Naive thymus-derived CD4-positive, alpha-beta T cell (primary cell): ENCODE data around the gene PPTC7. TPM values are rescaled to one million over a fixed set of nuclear protein-coding genes. Genes with fewer than 3 reads are reported as not detected.
A peak's percentile ranks its signal among the peaks of the same experiment; 100 is the strongest.

Experiments used
- ATAC-seq: fragments of 150-1000 bp; cut with Tn5 transposase; 2 replicates; pipeline ENCODE4 v1.10.0; 2021; ENCODE audit warnings: mild to moderate bottlenecking, moderate library complexity
- CTCF ChIA-PET: fragments of 350-600 bp; sonication (Branson Sonifier 250); formaldehyde crosslinking; loops from one replicate; lab custom pipeline; 2021; ENCODE audit warnings: antibody characterized with exemption; lab: Charles Lee
- POLR2A ChIA-PET: fragments of 350-600 bp; sonication (Branson Sonifier 250); formaldehyde crosslinking; loops from one replicate; lab custom pipeline; 2021; ENCODE audit warnings: antibody characterized with exemption, inconsistent platforms; lab: Charles Lee
- DNase-seq, 9 donors: peaks; one replicate each; pipeline versions ENCODE4 v3.0.0 to v3.0.0-alpha.2; 2020 to 2022; ENCODE audit warnings: mixed read lengths in 1 of 9
- H3K27ac ChIP-seq: one replicate; pipeline ENCODE4 v1.7.0; 2013; ENCODE audit warnings: mild to moderate bottlenecking, low read depth, low read length, moderate library complexity
- H3K27me3 ChIP-seq, 2 donors: one replicate each; pipeline ENCODE4 v1.7.0; 2013; ENCODE audit warnings: low read length in 2 of 2, mild to moderate bottlenecking in 2 of 2, moderate library complexity in 2 of 2; ENCODE audit not compliant: control insufficient read depth in 2 of 2, insufficient read depth in 2 of 2
- H3K36me3 ChIP-seq, 3 experiments: 1 replicate in 2 of 3; 2 replicates in 1 of 3; pipeline ENCODE4 v1.7.0; 2013; ENCODE audit warnings: low read length in 3 of 3, mild to moderate bottlenecking in 3 of 3, moderate library complexity in 1 of 3; ENCODE audit not compliant: insufficient read depth in 3 of 3, control insufficient read depth in 2 of 3
- H3K4me1 ChIP-seq, 2 donors: one replicate each; pipeline ENCODE4 v1.7.0; 2013; ENCODE audit warnings: low read length in 2 of 2, mild to moderate bottlenecking in 2 of 2, moderate library complexity in 1 of 2; ENCODE audit not compliant: control insufficient read depth in 2 of 2, insufficient read depth in 2 of 2
- H3K4me3 ChIP-seq: 2 replicates; pipeline ENCODE4 v1.7.0; 2013; ENCODE audit warnings: mild to moderate bottlenecking, low read length
- H3K9me3 ChIP-seq, 3 experiments: 1 replicate in 2 of 3; 2 replicates in 1 of 3; pipeline ENCODE4 v1.7.0; 2013; ENCODE audit warnings: low read length in 3 of 3; ENCODE audit not compliant: control insufficient read depth in 2 of 3
- H3K27ac Mint-ChIP-seq, 9 donors: one replicate each; pipeline ENCODE4 v1.8.0; 2020 to 2022; ENCODE audit warnings: mixed read lengths in 9 of 9, mild to moderate bottlenecking in 8 of 9, moderate library complexity in 5 of 9, inconsistent platforms in 2 of 9
- H3K27me3 Mint-ChIP-seq, 5 donors: one replicate each; pipeline ENCODE4 v1.8.0; 2021 to 2022; ENCODE audit warnings: mixed read lengths in 5 of 5, mild to moderate bottlenecking in 1 of 5
- H3K36me3 Mint-ChIP-seq, 5 donors: one replicate each; pipeline ENCODE4 v1.8.0; 2020 to 2022; ENCODE audit warnings: mixed read lengths in 5 of 5, mild to moderate bottlenecking in 3 of 5, inconsistent platforms in 1 of 5
- H3K4me1 Mint-ChIP-seq, 7 donors: one replicate each; pipeline ENCODE4 v1.8.0; 2020 to 2022; ENCODE audit warnings: mixed read lengths in 7 of 7, mild to moderate bottlenecking in 3 of 7, inconsistent platforms in 1 of 7
- H3K4me3 Mint-ChIP-seq, 10 donors: one replicate each; pipeline ENCODE4 v1.8.0; 2020 to 2022; ENCODE audit warnings: mild to moderate bottlenecking in 10 of 10, mixed read lengths in 10 of 10, moderate library complexity in 6 of 10, inconsistent platforms in 2 of 10
- H3K9me3 Mint-ChIP-seq, 11 donors: one replicate each; pipeline ENCODE4 v1.8.0; 2020 to 2022; ENCODE audit warnings: mixed read lengths in 11 of 11, mild to moderate bottlenecking in 4 of 11, inconsistent platforms in 1 of 11, moderate library complexity in 1 of 11
- intact Hi-C, 2 donors: fragments of 100-400 bp; cut with micrococcal nuclease; formaldehyde crosslinking; loops; one replicate each; pipeline ENCODE4 v1.15.1; 2023
- polyA plus RNA-seq, 2 donors: library from polyadenylated mRNA; unstranded; fragments of 300-500 nt; fragmentation: Illumina TruSeq; gene quantifications; one replicate each; pipeline ENCODE4 v1.2.3, GENCODE V29; 2021
- total RNA-seq, 6 experiments: library from RNA in 5 of 6; stranded (reverse) in 5 of 6; gene quantifications; 1 replicate in 5 of 6; 2 replicates in 1 of 6; pipeline ENCODE4 v1.2.3 and lab custom pipeline; 2021 to 2026

PPTC7 gene
- total and polyA plus RNA-seq, 7 experiments from 2014 or later = 9.7 to 43.8 (median 37.8) TPM

DNA sequence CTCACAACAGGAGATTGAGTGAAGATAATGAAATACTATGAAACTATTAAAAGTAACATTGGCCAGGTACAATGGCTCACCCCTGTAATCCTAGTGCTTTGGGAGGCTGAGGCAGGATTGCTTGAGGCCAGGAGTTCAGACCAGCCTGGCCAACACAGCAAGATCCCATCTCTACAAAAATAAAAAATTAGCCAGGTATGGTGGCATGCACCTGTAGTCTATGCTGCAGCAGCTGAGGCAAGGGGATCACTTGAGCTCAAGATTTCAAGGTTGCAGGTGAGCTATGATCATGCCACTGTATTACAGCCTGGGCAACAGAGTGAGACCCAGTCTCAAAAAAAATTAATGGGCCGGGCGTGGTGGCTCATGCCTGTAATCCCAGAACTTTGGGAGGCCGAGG, 66.1 kb downstream of the PPTC7 start:
- Mint-ChIP-seq H3K9me3 (no peaks in the 10 kb centered on the region), H3K27ac (no peak overlapping the region), H3K27me3 (peaks cover 0 to 4% (median 0%) of the 10 kb centered on the region in 5 donors), H3K4me3 (no peak overlapping the region), H3K36me3 (no peaks in the 10 kb centered on the region), H3K4me1 (peaks cover 0 to 5% (median 0%) of the 10 kb centered on the region in 7 donors)
- Histone ChIP-seq H3K27me3 (no peaks in the 10 kb centered on the region), H3K36me3 (no peaks in the 10 kb centered on the region), H3K4me1 (peaks cover 0 to 3% of the 10 kb centered on the region in 2 donors), H3K4me3 (no peak overlapping the region), H3K9me3 (no peaks in the 10 kb centered on the region), H3K27ac (no peak overlapping the region)
- ATAC-seq (no peak), DNase-seq (no peak)
- ChIA-PET POLR2A (no interaction called here), CTCF (interaction anchor here (0.5 kb wide), 1 partner anchor 33 kb away, joined by 5 read pairs; no protein-coding TSS in a partner anchor)
- intact Hi-C loops = no loop called here

DNA sequence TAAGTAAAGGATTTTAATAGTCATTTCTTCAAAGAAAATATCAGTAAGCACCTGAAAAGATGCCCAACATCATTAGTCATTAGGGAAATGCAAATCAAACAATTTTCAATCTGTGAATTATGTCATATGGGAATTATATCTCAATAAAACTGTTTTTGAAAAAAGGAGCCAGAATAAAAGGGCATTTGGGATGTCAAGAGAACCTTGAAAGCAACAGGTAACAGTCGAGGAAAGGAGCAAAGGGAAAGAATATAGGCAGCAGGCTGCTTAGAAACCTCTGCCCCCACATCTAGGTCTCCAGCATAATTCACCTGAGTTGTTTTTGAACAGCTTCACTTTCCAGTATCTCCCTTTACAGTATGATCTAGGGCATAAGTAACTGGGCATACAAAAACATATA, 68.8 kb downstream of the PPTC7 start:
- Histone ChIP-seq H3K36me3 (no peaks in the 10 kb centered on the region), H3K4me1 (no peaks in the 10 kb centered on the region), H3K27ac (no peak overlapping the region), H3K9me3 (no peaks in the 10 kb centered on the region), H3K27me3 (no peaks in the 10 kb centered on the region), H3K4me3 (no peak overlapping the region)
- intact Hi-C loops = no loop called here
- Mint-ChIP-seq H3K27ac (no peak overlapping the region), H3K4me1 (peaks cover 0 to 5% (median 0%) of the 10 kb centered on the region in 7 donors), H3K27me3 (peaks cover 0 to 9% (median 0%) of the 10 kb centered on the region in 5 donors), H3K36me3 (no peaks in the 10 kb centered on the region), H3K9me3 (no peaks in the 10 kb centered on the region), H3K4me3 (no peak overlapping the region)
- POLR2A ChIA-PET = interaction anchor here (1.4 kb wide), 1 partner anchor 88 kb away, joined by 3 read pairs; no protein-coding TSS in a partner anchor
- DNase-seq = no peak
- no peak for ATAC-seq
- CTCF ChIA-PET = interaction anchor here (0.9 to 6.7 kb wide), 6 partner anchors 25 to 88 kb away, joined by 3 to 58 read pairs (median 3); partner anchors contain the start of genes FAM216A and GPN3

DNA sequence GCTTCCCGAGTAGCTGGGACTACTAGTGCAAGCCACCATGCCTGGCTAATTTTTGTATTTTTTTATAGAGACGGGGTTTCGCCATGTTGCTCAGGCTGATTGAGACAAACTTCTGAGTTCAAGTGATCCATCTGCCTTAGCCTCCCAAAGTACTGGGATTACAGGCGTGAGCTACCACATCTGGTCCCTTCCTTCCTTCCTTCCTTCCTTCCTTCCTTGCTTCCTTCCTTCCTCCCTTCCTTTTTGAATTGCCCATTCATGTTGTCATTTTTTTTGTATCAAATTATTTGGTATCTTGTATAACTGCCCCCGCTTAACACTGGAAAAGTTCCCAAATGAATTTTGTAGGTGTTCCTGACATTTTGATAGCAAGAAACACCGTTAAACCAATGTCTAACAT, 69.3 kb downstream of the PPTC7 start:
- ChIA-PET CTCF (interaction anchor here (0.9 to 6.7 kb wide), 5 partner anchors 9 to 89 kb away, joined by 3 to 58 read pairs (median 4); partner anchors contain the start of genes FAM216A and GPN3), POLR2A (interaction anchor here (1.4 kb wide), 1 partner anchor 88 kb away, joined by 3 read pairs; no protein-coding TSS in a partner anchor)
- Mint-ChIP-seq H3K27ac (no peak overlapping the region), H3K36me3 (no peaks in the 10 kb centered on the region), H3K4me3 (no peak overlapping the region), H3K27me3 (peaks cover 0 to 9% (median 0%) of the 10 kb centered on the region in 5 donors), H3K4me1 (peaks cover 0 to 5% (median 0%) of the 10 kb centered on the region in 7 donors), H3K9me3 (no peaks in the 10 kb centered on the region)
- H3K9me3 ChIP-seq = no peaks in the 10 kb centered on the region
- no peaks in the 10 kb centered on the region for H3K4me1 ChIP-seq
- ATAC-seq (no peak), DNase-seq (no peak)
- intact Hi-C loops = no loop called here
- no peak overlapping the region for H3K4me3 ChIP-seq
- no peaks in the 10 kb centered on the region for H3K27me3 ChIP-seq
- H3K36me3 ChIP-seq = no peaks in the 10 kb centered on the region
- H3K27ac ChIP-seq = no peak overlapping the region

DNA sequence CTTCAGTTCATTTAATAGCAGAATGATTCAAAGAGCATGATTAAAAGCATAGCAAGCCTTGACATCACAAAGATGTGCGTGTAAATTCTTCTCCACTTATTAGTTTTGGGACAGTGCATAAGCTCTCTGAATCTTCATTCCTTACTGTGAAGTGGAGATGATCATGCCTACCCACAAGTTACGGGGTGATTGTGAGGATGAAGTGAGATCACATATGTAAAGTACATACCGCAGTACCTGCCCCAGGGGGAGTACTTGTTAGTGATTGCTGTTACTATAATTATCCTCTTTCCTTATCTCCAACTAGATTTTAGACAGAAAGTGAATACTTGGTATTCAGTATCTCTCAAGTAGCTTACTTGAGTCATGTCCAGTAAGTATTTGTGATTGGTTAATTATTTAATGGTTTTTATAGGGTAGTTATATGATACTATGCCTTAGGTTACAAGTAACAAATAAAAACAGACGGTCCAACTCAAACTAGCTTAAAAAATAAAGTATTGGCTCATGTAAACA, 75.0 kb downstream of the PPTC7 start:
- no peaks in the 10 kb centered on the region for H3K36me3 Mint-ChIP-seq
- Histone ChIP-seq H3K27ac (no peak overlapping the region), H3K9me3 (no peaks in the 10 kb centered on the region), H3K27me3 (no peaks in the 10 kb centered on the region), H3K4me1 (no peaks in the 10 kb centered on the region), H3K4me3 (no peak overlapping the region), H3K36me3 (no peaks in the 10 kb centered on the region)
- DNase-seq (no peak), ATAC-seq (no peak)
- ChIA-PET POLR2A (interaction anchor here (0.6 kb wide), 1 partner anchor 1036 kb away, joined by 3 read pairs; no protein-coding TSS in a partner anchor), CTCF (interaction anchor here (0.6 to 1.4 kb wide), 3 partner anchors 52 to 315 kb away, joined by 3 read pairs; no protein-coding TSS in a partner anchor)
- H3K9me3 Mint-ChIP-seq = no peaks in the 10 kb centered on the region
- intact Hi-C loops = no loop called here
- H3K27ac Mint-ChIP-seq = no peak overlapping the region
- peaks cover 0 to 3% (median 0%) of the 10 kb centered on the region in 7 donors for H3K4me1 Mint-ChIP-seq
- no peak overlapping the region for H3K4me3 Mint-ChIP-seq
- H3K27me3 Mint-ChIP-seq = peaks cover 0 to 5% (median 0%) of the 10 kb centered on the region in 5 donors

DNA sequence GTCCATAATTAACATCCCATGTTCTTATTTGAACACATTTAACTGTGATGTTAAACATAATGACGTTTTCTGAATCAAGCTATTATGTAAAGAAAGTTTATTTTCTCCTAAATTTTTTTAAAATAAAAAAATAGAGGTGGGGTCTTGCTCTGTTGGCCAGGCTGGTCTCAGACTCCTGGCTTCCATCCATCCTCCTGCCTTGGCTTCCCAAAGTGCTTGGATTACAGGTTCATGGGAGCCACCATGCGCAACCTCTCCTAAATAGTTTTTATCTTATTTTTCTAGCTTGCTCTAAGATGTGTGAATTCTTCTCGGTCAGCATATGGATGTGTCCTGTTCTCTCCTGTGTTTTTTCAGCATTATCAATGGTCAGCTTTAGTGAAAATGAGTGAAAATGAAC, 77.8 kb downstream of the PPTC7 start:
- ATAC-seq = no peak
- H3K27ac Mint-ChIP-seq = no peak overlapping the region
- no peaks in the 10 kb centered on the region for H3K27me3 ChIP-seq
- H3K27me3 Mint-ChIP-seq = peaks cover 0 to 3% (median 0%) of the 10 kb centered on the region in 5 donors
- H3K27ac ChIP-seq = no peak overlapping the region
- H3K4me3 ChIP-seq = no peak overlapping the region
- H3K4me3 Mint-ChIP-seq = no peak overlapping the region
- DNase-seq = no peak
- H3K4me1 ChIP-seq = peaks cover 9 to 11% of the 10 kb centered on the region in 2 donors
- CTCF ChIA-PET = interaction anchor here (0.7 to 0.8 kb wide), 2 partner anchors 8 to 85 kb away, joined by 3 to 4 read pairs; no protein-coding TSS in a partner anchor
- H3K36me3 Mint-ChIP-seq = peaks cover 0 to 9% (median 0%) of the 10 kb centered on the region in 5 donors
- intact Hi-C loops = no loop called here
- POLR2A ChIA-PET = interaction anchor here (0.6 to 0.8 kb wide), 2 partner anchors 72 to 101 kb away, joined by 3 read pairs; no protein-coding TSS in a partner anchor
- H3K36me3 ChIP-seq = peaks cover 0 to 4% (median 0%) of the 10 kb centered on the region in 3 experiments
- H3K4me1 Mint-ChIP-seq = peaks cover 11 to 28% (median 19%) of the 10 kb centered on the region in 7 donors
- H3K9me3 ChIP-seq = no peaks in the 10 kb centered on the region
- peaks cover 0 to 6% (median 0%) of the 10 kb centered on the region in 11 donors for H3K9me3 Mint-ChIP-seq

DNA sequence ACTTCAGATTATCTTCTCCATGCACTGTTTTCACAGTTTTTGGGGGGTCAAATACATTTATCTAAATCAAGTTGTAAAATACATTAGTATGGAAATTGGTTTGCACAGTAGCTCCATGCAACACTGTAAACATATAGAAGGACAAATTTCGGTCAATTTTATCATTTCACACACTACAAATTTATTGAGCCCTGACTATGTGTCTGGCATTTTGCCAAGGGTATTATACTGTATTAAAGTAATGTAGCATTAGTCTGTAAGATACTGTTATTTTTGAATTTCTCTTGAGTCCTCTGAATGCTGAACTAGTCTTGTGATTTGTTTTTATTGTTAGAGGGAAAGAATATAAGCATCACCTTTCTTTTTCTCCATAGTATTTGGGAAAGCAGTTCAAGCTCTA, 79.7 kb downstream of the PPTC7 start:
- Histone ChIP-seq H3K4me3 (no peak overlapping the region), H3K27me3 (no peaks in the 10 kb centered on the region), H3K4me1 (peaks cover 20 to 22% of the 10 kb centered on the region in 2 donors), H3K9me3 (no peaks in the 10 kb centered on the region), H3K36me3 (peaks cover 0 to 4% (median 0%) of the 10 kb centered on the region in 3 experiments), H3K27ac (no peak overlapping the region)
- ATAC-seq = no peak
- peaks cover 0 to 3% (median 0%) of the 10 kb centered on the region in 5 donors for H3K27me3 Mint-ChIP-seq
- no peak for DNase-seq
- peak overlapping the region in 8 of 9 donors; percentile 9 to 99 (median 76) for H3K27ac Mint-ChIP-seq
- peaks cover 0 to 6% (median 0%) of the 10 kb centered on the region in 11 donors for H3K9me3 Mint-ChIP-seq
- POLR2A ChIA-PET = interaction anchor here (0.6 to 1.9 kb wide), 5 partner anchors 14 to 110 kb away, joined by 3 to 11 read pairs (median 5); partner anchors contain the start of genes ARPC3 and TCTN1
- peaks cover 21 to 47% (median 35%) of the 10 kb centered on the region in 7 donors for H3K4me1 Mint-ChIP-seq
- CTCF ChIA-PET = interaction anchor here (0.6 to 2.3 kb wide), 4 partner anchors 48 to 183 kb away, joined by 3 to 8 read pairs (median 4); no protein-coding TSS in a partner anchor
- peaks cover 0 to 13% (median 0%) of the 10 kb centered on the region in 5 donors for H3K36me3 Mint-ChIP-seq
- H3K4me3 Mint-ChIP-seq = peak overlapping the region in 3 of 10 donors; percentile 17 to 57 (median 54)
- intact Hi-C loops = loop anchor here (2.0 to 5.0 kb wide), 4 partner anchors 97 to 1094 kb away; partner anchors contain the start of genes ANKRD13A (in 1 of the 2), ATXN2 (in 1 of the 2) and GIT2 (in 1 of the 2)
